GM18519 (cell line): ENCODE results near the gene CDCA7.
"Not testable (repeated sequence)": the region's sequence is repeated elsewhere in the genome, so short reads cannot be mapped to it uniquely, and the experiment has no call there.

Experiments used
- ATAC-seq: cut with Tn5 transposase; IDR thresholded peaks from one replicate; pipeline ENCODE4 v1.9.1; 2021; ENCODE audit warnings: mild to moderate bottlenecking, moderate library complexity; ENCODE audit not compliant: unreplicated experiment, low FRiP score

CDCA7 gene

DNA sequence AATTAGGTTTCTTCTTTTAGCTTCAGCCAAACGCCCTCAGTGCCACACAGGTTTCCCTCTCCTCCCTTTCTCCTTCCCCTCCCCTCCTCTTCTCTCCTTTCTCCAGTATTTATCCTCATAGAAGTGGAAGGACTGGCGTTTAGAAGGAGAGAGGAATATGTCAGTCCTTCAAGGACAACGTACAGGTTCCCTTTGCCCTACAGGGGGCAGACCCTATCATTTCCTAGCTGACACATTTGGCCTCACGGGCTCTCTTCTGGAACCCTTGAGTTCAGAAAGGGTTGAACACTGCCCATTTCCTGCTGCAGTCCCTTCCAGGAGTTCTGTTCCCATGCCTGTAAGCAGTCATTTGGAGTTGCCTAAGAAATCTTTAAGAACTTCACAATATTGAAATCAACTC lies 46.1 kb downstream of the CDCA7 start:
- ATAC-seq: no peak

DNA sequence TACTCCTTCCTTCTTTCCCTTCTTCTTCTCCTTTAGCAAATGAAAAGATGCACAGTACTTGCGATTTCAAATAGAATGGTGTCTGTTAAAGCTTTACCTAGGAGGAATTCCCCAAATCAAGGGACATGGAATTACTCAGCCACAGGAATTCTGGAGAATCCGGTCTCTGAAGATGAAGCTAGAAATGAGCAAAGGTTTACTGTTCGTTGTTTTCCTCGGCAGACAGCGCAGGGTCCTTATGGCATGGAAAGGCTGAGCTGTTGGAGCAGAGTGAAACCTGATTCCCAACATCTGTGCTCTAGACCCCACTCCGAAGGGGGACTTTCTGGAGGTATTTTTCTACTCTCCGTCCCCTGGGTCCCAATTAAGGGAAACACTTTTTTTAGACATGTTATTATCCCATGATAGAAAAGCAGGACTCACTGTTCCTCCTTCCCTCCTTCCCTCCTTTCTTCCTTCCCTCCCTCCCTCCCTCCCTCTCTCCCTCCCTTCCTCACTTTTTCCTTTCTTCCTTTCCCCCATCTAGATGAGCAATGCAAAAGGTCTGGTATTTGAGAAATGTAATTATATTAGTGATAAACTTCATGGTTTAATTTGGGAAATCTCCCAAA lies 47.1 kb downstream of the CDCA7 start:
- ATAC-seq: no peak

DNA sequence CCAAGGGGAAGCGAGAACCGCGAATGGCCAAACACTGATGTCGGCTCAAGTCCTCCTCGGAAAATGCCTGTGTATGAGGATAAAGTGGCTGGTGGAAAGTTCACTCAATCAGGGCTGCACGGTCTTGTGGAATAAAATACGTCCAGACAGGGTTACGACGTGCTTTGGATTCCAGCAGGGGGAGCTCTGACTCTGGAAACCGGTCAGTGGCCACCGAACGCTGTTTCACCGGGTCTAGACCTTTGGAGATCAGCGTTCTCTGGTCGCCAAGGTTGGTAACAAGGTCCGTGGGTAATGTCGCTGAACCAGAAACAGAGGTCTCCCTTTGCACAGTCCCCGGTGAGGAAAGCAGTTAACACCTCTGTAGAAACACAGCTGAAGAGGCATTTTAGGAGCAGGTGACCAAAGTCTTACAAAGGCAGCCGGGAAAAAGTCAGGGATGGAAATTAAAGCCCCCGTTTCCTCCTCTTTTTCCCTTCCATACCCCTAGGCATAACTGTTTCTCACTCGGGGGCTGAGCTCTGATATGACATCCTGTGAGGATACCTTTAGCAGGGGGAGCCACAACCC lies 47.8 kb downstream of the CDCA7 start:
- no peak for ATAC-seq

DNA sequence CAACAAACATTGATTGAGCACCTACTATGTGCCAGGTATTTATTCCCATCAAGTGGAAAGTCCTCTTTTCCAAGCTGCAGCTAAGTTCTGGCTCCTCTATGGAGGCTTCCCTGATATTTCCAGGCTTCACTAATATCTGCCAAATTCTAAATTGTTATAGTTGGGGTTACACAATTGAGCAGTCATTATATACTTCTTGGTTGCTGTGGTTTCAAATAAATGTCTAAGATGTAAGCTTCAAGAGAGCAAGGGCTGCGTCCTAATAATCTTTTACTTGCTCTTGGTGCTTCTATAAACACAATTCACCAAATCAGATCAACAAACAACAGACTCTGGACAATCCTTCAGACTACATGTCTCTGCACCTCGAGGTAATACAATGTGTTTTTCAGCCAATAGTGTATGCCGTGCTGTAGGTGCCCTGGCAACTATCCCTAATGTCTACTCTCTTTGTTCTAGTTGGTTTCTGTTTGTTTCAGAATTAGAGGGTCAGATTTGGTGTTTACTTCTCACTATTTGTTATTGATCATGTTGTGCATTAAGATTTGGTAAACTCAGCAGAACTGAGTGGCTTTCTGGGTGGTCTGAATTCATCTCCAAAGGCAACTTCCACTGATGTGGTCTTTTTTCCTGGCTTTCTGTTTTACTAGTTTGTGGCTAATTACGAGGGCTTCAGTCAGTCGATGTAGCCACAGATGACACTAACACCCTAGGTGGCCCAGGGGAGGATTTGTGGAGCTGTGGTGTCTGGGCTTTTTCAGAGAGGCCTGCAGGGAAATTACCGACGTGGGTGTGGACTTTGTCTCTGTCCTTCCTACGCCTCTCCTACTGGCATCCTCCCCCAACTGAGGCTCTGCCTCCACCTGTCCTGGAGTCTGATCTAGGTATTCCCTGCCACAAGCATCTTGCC lies 50.4 kb downstream of the CDCA7 start:
- ATAC-seq: no peak

DNA sequence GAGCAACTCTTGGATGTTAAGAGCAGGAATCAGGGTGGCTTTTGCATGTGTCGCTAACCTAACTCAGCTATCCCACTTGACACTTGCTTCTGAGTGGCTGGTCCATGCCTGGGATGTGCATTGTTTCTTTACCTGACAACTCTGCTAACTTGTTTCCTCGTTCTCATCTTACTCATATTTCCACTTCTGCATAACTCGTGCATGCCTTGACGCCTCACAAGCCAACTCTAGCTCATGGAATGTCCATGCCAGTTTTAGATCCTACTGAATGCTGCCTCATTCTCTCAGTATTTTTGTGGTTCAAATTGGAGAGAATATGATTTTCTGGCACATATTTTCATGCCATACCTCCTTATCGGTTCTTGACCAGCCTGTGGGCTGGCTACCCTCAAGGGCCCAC lies 52.5 kb downstream of the CDCA7 start:
- ATAC-seq: no peak

DNA sequence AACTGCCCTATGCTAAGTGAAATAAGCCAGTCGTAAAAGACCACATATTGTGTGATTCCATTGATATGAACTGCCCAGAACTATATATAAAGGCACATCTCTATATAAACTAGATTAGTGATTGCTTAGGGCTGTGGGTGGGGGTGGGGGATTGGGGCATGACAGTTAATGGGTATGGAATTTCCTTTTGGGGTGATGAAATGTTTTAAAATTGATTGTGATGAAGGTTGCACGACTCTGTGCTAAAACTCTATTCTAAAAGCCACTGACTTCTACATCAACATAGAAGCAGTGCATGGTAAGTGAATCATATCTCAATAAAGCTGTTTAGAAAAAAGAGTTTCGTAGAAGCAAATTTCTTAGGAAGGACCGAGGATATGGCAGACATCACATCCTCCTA lies 53.0 kb downstream of the CDCA7 start:
- no peak for ATAC-seq

DNA sequence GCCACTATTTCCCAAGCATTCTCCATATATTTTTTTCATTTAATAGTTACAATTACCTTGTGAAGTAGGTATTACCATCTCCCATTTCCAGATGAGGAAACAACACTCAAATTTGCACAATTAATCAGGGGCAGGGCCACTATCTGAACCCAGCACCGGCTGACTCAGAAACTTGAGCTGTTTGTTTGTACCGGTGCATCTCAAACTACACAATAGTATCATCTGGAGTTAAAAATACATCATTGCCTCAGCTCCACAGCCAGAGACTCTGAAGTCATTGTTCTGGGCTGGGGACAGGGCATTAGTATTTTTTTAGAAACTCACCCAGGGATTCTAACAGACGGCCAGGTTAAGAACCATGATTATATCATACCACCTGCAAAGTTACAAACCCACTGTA lies 55.9 kb downstream of the CDCA7 start:
- no peak for ATAC-seq

DNA sequence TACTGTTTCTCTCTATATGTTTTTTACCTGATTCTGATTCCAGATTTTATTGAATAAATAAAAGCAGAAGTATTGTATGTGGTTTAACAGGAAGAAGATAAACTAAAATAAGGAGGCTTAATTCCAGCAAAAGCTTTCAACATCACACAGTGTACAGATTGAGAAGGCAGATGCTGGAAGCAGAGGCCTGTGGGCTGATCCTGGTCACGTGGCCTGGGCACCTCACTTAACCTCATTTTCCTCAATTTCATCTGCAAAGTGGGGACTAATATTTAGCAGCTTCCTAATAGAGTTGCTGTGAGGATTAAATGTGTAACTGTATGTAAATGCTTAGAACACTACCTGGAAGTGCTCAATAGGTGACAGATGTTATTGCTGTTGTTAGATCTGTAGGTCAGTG lies 58.0 kb downstream of the CDCA7 start:
- ATAC-seq: no peak

DNA sequence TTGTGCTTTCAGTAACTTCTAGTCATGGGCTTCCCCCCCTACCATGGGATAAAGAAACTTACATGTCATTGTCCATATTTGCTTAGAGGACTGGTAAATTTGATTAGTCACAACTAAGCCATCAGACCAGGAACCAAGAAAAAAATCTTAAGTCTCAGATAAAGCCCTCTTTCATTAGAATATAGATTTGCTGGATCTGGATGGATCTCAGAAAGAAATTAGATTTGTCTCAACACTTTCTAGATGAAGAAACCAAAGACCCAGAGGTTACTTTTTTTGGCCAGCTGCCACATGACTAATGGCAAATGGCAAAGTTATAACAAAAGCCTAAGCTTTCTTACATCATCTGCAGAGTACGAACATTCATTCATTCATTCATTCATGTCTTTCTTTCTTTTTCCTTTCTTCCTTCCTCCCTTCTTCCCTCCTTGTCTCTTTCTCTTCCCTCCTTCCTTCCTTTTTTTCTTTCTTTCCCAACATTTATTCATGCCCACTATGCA lies 60.2 kb downstream of the CDCA7 start:
- ATAC-seq: no peak

DNA sequence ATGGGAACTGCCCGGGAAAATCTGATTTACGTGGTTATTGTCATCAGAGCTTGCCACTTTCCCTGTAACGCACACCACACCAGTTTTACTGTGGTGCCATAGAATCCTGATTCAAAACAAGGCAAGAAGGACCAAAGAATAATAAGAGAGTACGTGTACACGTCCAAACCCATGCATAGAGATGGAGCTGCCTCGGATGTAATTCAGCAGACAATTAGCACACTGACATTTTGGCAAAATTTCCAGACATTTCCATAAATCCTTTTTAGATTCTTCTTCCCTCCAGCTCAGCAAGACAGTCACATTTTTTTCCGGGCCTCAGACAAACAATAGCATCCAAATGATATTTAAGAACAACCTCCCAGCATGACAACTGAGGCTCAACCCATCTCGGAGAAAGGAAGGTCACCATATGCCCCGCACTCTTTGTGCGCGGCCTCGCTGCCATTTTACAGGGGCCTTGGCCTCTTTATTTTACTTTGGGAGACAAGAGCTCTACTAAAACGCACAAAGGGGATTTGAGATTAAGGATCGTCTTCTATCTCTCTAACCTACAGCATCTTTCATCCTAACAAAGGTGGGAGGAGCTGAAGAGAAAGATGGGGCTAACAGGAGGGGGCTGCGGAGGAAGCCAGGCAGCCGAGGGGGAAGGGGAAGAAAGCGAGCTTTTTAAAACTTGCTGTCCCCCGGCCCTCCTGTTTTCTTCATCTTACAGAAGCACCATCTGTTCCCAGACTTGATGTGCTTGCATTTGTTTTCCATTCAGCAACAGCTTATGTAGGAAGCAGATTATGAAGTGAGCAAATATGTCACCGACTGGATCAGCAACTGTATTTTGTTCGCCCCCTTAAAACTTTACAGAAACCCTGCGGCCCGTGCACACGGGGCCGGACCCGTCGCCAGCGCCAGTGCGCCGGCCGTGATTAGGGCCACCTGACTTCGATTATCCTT lies 61.0 kb downstream of the CDCA7 start:
- no peak for ATAC-seq

DNA sequence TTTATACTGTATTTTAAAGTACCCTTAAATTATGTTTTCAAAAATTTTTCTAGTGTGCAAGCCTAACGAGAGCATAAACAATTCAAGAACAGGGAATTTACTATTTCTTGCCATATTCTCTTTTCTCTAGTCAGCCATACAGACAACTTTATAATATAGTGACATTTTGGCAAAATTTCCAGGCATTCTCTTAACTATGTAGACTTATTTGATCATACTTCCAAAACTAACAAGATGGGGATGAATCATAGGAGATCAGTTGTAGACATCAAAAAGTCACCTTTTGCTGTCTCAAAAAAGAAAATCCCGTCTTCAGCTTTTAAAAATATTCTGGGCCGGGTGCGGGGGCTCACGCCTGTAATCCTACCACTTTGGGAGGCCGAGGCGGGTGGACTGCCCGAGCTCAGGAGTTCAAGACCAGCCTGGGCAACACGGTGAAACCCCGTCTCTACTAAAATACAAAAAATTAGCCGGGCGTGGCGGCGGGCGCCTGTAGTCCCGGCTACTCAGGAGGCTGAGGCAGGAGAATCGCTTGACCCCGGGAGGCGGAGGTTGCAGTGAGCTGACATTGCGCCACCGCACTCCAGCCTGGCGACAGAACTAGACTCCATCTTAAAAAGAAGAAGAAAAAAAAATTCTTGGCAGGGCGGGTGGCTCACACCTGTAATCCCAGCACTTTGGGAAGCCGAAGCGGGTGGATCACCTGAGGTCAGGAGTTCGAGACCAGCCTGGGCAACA lies 61.9 kb downstream of the CDCA7 start:
- ATAC-seq: not testable (repeated sequence)

DNA sequence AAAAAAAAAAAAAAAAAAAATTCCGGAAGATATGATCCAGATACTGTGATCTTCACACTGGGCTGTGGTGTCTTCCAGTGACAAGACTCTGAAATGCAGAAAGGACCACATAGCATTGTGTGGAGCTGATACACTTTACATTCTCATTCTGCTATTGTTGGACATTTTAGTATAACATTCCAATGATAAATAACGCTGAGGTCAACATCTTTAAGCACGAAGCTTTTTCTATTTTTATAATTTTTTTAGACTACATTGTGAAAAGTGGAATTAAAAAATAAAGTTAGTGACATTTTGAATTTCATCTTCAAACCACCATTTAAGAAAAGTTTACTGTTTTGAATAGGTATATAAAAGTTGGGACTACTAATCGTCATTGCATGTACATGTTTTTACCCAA lies 62.7 kb downstream of the CDCA7 start:
- ATAC-seq: no peak

DNA sequence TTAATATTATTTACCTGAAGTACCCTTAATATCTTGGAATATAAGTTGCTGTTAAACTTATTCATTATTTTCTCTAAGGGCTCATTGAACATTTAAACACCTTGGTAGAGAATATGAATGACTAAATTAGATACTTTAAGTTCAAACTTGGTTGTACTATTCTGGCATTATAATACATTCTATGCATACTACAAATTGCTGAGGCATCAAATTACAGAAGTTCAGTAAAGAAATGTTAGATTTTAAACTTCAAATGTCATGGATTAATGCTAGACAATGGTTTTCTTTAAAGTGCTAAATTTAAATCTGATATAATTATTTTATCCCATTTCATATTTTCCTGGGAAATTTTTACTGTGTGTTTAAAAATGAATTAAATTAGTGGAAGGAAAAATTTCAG lies 63.1 kb downstream of the CDCA7 start:
- no peak for ATAC-seq
